Activated CD8-positive, alpha-beta T cell treated with anti-CD3 and anti-CD28 coated beads for 36 hours (primary cell): Measurements from ENCODE around the gene LYRM4. TPM values are rescaled to one million over a fixed set of nuclear protein-coding genes. Genes with fewer than 3 reads are reported as not detected.

ENCODE experiments used
- ATAC-seq: fragments of 200-7000 bp; cut with Tn5 transposase; one replicate; pipeline ENCODE4 v1.10.0; 2021; ENCODE audit warnings: mild to moderate bottlenecking, moderate library complexity
- CTCF ChIA-PET: fragments of 350-600 bp; sonication (Branson Sonifier 250); formaldehyde crosslinking; loops from one replicate; lab custom pipeline; 2021; ENCODE audit warnings: antibody characterized with exemption; lab: Charles Lee
- POLR2A ChIA-PET: fragments of 350-600 bp; sonication (Branson Sonifier 250); formaldehyde crosslinking; loops from one replicate; lab custom pipeline; 2021; ENCODE audit warnings: antibody characterized with exemption; lab: Charles Lee
- DNase-seq: peaks from one replicate; pipeline ENCODE4 v3.0.0-alpha.2; 2020
- H3K27ac Mint-ChIP-seq: one replicate; pipeline ENCODE4 v1.8.0; 2021; ENCODE audit warnings: mild to moderate bottlenecking, mixed read lengths
- H3K27me3 Mint-ChIP-seq: one replicate; pipeline ENCODE4 v1.8.0; 2021; ENCODE audit warnings: mixed read lengths
- H3K36me3 Mint-ChIP-seq: one replicate; pipeline ENCODE4 v1.8.0; 2021; ENCODE audit warnings: low read depth, mixed read lengths
- H3K4me1 Mint-ChIP-seq: one replicate; pipeline ENCODE4 v1.8.0; 2021; ENCODE audit warnings: low read depth, mixed read lengths
- H3K4me3 Mint-ChIP-seq: one replicate; pipeline ENCODE4 v1.8.0; 2021; ENCODE audit warnings: mild to moderate bottlenecking, moderate library complexity, mixed read lengths
- H3K9me3 Mint-ChIP-seq: one replicate; pipeline ENCODE4 v1.8.0; 2021; ENCODE audit warnings: mixed read lengths
- intact Hi-C: fragments of 100-400 bp; cut with micrococcal nuclease; formaldehyde crosslinking; loops from one replicate; pipeline ENCODE4 v1.10.0; 2022
- total RNA-seq, 2 experiments: library from RNA; stranded (reverse); gene quantifications; one replicate each; pipeline ENCODE4 v1.2.3, GENCODE V29; 2021
- TF ChIP-seq, protein P1 (sequence below): fragments of 200-600 bp; IDR thresholded peaks from one replicate; pipeline ENCODE4 v1.8.0; 2022; ENCODE audit warnings: antibody characterized with exemption, mild to moderate bottlenecking

Gene LYRM4
- total RNA-seq, 2 experiments from 2014 or later, result 43.5 to 50.6 TPM

DNA sequence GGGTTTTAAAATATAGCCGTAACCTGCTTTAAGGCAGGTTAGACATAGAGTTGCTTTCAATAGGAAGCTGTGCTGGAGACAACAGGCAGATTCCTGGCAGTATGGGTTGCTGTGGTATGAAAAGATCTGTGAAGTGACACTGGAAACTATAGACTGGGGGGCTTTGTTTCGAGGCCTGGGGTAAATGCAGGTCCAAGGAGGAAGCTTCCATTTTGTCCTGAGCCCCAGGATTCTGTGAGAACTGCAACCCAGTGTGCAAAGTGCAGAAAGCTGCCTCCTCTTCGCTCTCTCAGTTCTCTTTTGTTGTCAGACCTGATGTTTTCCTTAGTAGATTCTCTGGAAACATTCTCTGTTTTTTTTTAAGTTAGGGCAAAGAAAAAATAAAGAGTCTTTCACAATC, 86.9 kb downstream of the LYRM4 start:
- TF ChIP-seq, protein P1, sequence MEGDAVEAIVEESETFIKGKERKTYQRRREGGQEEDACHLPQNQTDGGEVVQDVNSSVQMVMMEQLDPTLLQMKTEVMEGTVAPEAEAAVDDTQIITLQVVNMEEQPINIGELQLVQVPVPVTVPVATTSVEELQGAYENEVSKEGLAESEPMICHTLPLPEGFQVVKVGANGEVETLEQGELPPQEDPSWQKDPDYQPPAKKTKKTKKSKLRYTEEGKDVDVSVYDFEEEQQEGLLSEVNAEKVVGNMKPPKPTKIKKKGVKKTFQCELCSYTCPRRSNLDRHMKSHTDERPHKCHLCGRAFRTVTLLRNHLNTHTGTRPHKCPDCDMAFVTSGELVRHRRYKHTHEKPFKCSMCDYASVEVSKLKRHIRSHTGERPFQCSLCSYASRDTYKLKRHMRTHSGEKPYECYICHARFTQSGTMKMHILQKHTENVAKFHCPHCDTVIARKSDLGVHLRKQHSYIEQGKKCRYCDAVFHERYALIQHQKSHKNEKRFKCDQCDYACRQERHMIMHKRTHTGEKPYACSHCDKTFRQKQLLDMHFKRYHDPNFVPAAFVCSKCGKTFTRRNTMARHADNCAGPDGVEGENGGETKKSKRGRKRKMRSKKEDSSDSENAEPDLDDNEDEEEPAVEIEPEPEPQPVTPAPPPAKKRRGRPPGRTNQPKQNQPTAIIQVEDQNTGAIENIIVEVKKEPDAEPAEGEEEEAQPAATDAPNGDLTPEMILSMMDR, result no peak
- intact Hi-C loops, result no loop called here
- no peaks in the 10 kb centered on the region for H3K9me3 Mint-ChIP-seq
- H3K4me1 Mint-ChIP-seq, result peaks cover 47% of the 10 kb centered on the region
- H3K36me3 Mint-ChIP-seq, result peaks cover 1% of the 10 kb centered on the region
- ChIA-PET CTCF (interaction anchor here (0.9 to 8.0 kb wide), 8 partner anchors 9 to 129 kb away, joined by 3 to 57 read pairs (median 4); partner anchors contain the start of genes FARS2 and LYRM4), POLR2A (interaction anchor here (0.6 to 0.7 kb wide), 3 partner anchors 27 to 505 kb away, joined by 3 read pairs; no protein-coding TSS in a partner anchor)
- peak overlapping the region; percentile 79 for H3K27ac Mint-ChIP-seq
- no peak for ATAC-seq
- H3K4me3 Mint-ChIP-seq, result peak overlapping the region; percentile 44
- no peaks in the 10 kb centered on the region for H3K27me3 Mint-ChIP-seq
- DNase-seq, result no peak

DNA sequence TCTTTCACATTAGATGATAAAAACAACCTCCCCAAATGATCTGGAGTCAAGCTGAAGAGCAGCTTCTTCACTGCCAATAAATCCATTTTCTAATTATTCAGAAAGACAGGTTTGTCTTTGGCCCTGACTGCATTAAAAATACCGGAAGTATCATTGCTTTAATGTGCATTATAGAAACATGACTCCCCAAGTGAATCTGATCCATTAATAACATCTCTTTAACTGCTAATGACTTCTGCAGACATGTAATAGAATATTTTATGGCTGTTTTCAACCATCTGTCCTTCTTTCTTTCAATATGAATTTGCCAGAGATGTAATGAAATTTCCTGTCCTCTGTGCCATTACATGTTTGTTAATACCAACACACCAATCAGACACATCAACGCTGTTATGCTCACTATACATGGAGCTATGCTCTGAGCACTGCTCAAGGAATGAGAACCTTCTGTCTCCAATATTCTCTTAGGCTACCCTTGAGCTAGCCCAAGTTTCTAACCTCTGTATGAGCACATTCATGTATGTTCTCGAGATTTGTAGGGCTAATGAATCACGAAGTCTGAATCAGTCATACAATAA, 87.8 kb downstream of the LYRM4 start:
- POLR2A ChIA-PET, result no interaction called here
- peaks cover 45% of the 10 kb centered on the region for H3K4me1 Mint-ChIP-seq

DNA sequence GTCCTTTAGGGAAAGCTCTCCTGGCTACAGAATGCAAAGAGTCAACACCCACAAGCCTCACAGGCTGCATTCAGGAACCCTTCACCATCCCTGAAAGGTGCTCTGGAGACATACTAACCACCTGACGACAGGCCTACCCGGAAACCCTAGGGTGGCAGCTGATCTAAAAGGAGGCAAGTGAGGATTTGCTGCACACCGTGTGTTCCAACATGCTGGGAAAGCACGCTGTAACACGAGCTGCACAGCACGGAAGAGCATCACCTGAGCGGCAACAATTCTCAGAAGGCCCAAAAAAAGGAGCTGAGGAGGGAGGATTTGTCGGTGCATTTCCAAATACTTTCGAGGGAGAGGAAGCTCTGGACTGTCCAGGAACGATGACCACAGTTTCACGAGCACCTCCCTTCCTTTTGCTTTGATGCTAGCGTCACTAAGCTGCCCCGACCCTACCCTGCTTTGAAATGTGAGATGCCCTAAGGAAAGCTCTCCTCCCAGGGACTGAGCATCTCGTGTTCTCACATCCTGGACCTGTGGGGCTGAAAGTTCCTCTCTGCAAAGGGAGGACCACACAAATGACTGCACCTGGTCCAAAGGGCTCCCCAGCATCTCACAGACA, 88.6 kb downstream of the LYRM4 start:
- ATAC-seq, result no peak
- Mint-ChIP-seq H3K27me3 (no peaks in the 10 kb centered on the region), H3K9me3 (no peaks in the 10 kb centered on the region), H3K4me1 (peaks cover 39% of the 10 kb centered on the region), H3K36me3 (peaks cover 1% of the 10 kb centered on the region), H3K27ac (no peak overlapping the region), H3K4me3 (no peak overlapping the region)
- no peak for DNase-seq
- intact Hi-C loops, result no loop called here
- TF ChIP-seq, protein P1, result no peak
- CTCF ChIA-PET, result interaction anchor here (1.3 kb wide), 1 partner anchor 28 kb away, joined by 6 read pairs; no protein-coding TSS in a partner anchor
- POLR2A ChIA-PET, result interaction anchor here (0.6 kb wide), 1 partner anchor 28 kb away, joined by 3 read pairs; no protein-coding TSS in a partner anchor

More for the DNA sequence above, 87.8 kb downstream of the LYRM4 start:
- no peak overlapping the region for H3K27ac Mint-ChIP-seq
- H3K36me3 Mint-ChIP-seq, result peaks cover 1% of the 10 kb centered on the region
- DNase-seq (no peak), ATAC-seq (no peak)
- no peak overlapping the region for H3K4me3 Mint-ChIP-seq
- TF ChIP-seq, protein P1, result no peak
- no peaks in the 10 kb centered on the region for H3K9me3 Mint-ChIP-seq
- CTCF ChIA-PET, result interaction anchor here (1.0 to 8.0 kb wide), 4 partner anchors 24 to 130 kb away, joined by 3 to 57 read pairs (median 8); no protein-coding TSS in a partner anchor
- H3K27me3 Mint-ChIP-seq, result no peaks in the 10 kb centered on the region
- intact Hi-C loops, result no loop called here

DNA sequence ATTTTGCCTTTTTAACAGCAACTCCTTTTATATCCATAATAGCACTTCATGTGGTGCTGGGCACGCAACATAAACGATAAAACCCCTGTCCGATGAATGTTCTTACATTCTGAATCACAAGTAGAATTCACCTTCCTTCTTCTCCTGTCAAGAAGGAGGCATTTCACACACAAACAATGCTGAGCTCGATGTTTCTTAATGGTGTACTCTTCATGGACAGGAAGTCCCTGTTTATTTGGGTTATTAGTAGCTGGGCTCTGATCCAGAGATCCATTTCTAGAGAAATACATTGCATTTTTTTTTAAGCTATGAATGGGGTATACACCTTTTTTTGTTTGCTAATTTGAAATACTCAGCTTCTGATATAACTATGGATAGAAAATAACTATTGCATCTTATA, 93.2 kb downstream of the LYRM4 start:
- POLR2A ChIA-PET, result no interaction called here
- no peak for DNase-seq
- CTCF ChIA-PET, result interaction anchor here (1.2 kb wide), 1 partner anchor 11 kb away, joined by 3 read pairs; no protein-coding TSS in a partner anchor
- Mint-ChIP-seq H3K4me1 (peaks cover 9% of the 10 kb centered on the region), H3K4me3 (no peak overlapping the region), H3K27ac (no peak overlapping the region), H3K9me3 (no peaks in the 10 kb centered on the region), H3K36me3 (peaks cover 2% of the 10 kb centered on the region), H3K27me3 (no peaks in the 10 kb centered on the region)
- intact Hi-C loops, result no loop called here
- no peak for ATAC-seq
- TF ChIP-seq, protein P1, result no peak

DNA sequence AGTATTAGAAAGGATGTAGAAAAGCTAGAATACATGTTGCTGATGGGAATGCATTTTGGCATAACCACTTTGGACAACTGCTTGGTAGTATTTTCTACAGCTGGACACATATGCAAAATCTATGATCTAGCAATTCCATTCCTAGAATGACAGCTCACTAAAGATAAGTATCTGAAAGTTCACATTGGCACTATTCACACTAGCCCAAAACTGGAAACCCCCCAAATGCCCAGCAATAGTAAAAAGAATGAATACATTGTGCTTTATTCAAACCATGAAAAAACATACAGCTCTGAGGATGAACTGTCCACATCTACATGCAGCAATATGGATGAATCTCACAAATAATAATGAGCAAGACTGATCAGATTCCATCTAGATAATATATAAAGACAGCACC, 96.7 kb downstream of the LYRM4 start:
- TF ChIP-seq, protein P1, result no peak
- Mint-ChIP-seq H3K36me3 (peaks cover 2% of the 10 kb centered on the region), H3K27me3 (no peaks in the 10 kb centered on the region), H3K4me3 (no peak overlapping the region), H3K4me1 (peaks cover 11% of the 10 kb centered on the region), H3K27ac (no peak overlapping the region), H3K9me3 (no peaks in the 10 kb centered on the region)
- CTCF ChIA-PET, result interaction anchor here (0.9 to 2.3 kb wide), 4 partner anchors 10 to 50 kb away, joined by 3 to 6 read pairs (median 4); no protein-coding TSS in a partner anchor
- DNase-seq (no peak), ATAC-seq (no peak)
- POLR2A ChIA-PET, result no interaction called here
- intact Hi-C loops, result no loop called here
